Inflammatory macrophage (primary cell): ENCODE results near the gene PDE6A.

ENCODE experiments used
- DNase-seq, 2 donors: peaks; one replicate each; pipeline ENCODE4 v3.0.0-alpha.2; 2020 to 2022

PDE6A gene

GRCh38 chr5:149809931-149810691 lies 134.5 kb downstream of the PDE6A start:
- DNase-seq, result no peak

DNA sequence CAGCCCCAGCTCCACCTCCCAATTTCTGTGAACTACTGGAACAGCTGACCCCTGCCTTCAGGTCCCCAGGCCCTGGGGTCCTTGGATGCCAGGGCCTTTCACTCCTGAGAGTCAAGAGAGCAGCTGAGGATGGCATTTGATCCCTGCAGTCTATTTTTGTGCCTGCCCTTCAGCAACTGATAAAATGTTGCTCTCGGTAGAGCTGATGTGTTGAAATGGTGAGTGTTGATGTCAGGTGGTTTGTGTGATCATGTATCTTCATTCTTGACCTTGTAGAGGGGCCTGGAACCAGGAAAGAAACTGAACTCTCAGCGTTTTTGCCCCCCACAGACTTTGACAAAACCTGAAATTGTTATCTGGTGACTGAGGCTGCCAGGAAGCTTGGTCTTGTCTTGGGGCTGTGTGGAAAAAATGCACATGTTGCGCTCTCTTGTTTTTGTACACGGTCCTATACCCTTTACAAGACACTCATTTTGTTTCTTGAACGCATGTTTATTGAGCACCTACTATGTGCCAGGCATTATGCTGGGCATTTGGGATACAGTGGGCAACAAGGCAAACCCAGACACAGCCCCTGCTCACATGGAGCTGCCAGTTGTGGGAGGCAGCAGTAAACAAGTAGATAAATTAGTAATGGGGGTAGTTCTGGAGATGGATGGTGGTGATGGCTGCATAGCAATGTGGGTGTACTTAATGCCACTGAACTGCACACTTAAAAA lies 136.2 kb downstream of the PDE6A start:
- peak; percentile 20 to 23 for DNase-seq
